Measurements from ENCODE around the gene RNF144B.
A peak's percentile ranks its signal among the peaks of the same experiment; 100 is the strongest.

Gene RNF144B

GRCh38 chr6:18492972-18493371, 105.8 kb downstream of the RNF144B start:
- DNase-seq: no peak

GRCh38 chr6:18493382-18493891, 106.3 kb downstream of the RNF144B start:
- DNase-seq: no peak

- no peak for DNase-seq
Measured at GRCh38 chr6:18493925-18494324, 106.8 kb downstream of the RNF144B start.

GRCh38 chr6:18495236-18495635, 108.1 kb downstream of the RNF144B start:
- DNase-seq: no peak

- DNase-seq: no peak
Measured at GRCh38 chr6:18496462-18496861, 109.3 kb downstream of the RNF144B start.

- no peak for DNase-seq
Measured at GRCh38 chr6:18497006-18497405, 109.9 kb downstream of the RNF144B start.

- no peak for DNase-seq
Measured at GRCh38 chr6:18498408-18498807, 111.3 kb downstream of the RNF144B start.

GRCh38 chr6:18500921-18501662, 113.9 kb downstream of the RNF144B start:
- DNase-seq: no peak

- no peak for DNase-seq
Measured at GRCh38 chr6:18501663-18502013, 114.5 kb downstream of the RNF144B start.

- DNase-seq: no peak
Measured at GRCh38 chr6:18503206-18503592, 116.0 kb downstream of the RNF144B start.

- DNase-seq: peak; percentile 78
Measured at GRCh38 chr6:18503593-18504231, 116.6 kb downstream of the RNF144B start.

- no peak for DNase-seq
Measured at GRCh38 chr6:18504232-18504596, 117.1 kb downstream of the RNF144B start.

- no peak for DNase-seq
Measured at GRCh38 chr6:18506382-18507017, 119.3 kb downstream of the RNF144B start.

- DNase-seq: peak; percentile 85
Measured at GRCh38 chr6:18507018-18507415, 119.9 kb downstream of the RNF144B start.

- no peak for DNase-seq
Measured at GRCh38 chr6:18507561-18507960, 120.4 kb downstream of the RNF144B start.

- DNase-seq: no peak
Measured at GRCh38 chr6:18509871-18510643, 122.9 kb downstream of the RNF144B start.

- DNase-seq: no peak
Measured at GRCh38 chr6:18510644-18511033, 123.5 kb downstream of the RNF144B start.

- no peak for DNase-seq
Measured at GRCh38 chr6:18511211-18511610, 124.1 kb downstream of the RNF144B start.

- DNase-seq: no peak
Measured at GRCh38 chr6:18513253-18513798, 126.2 kb downstream of the RNF144B start.

GRCh38 chr6:18514180-18514579, 127.0 kb downstream of the RNF144B start:
- no peak for DNase-seq

GRCh38 chr6:18515767-18516166, 128.6 kb downstream of the RNF144B start:
- DNase-seq: no peak
